HL-60 (cell line): ENCODE results near the gene TMEM247.

Experiments
- CTCF ChIP-seq: IDR thresholded peaks from one replicate; pipeline ENCODE4 v1.5.1; 2011; ENCODE audit warnings: low read length, control low read depth, inconsistent platforms; ENCODE audit not compliant: insufficient read depth
- GABPA ChIP-seq: IDR thresholded peaks from 2 replicates; pipeline ENCODE4 v1.6.1; 2012; ENCODE audit warnings: low read depth

GRCh38 chr2:46486436-46486835, 7.1 kb downstream of the TMEM247 start:
- TF ChIP-seq CTCF = no peak
- TF ChIP-seq GABPA = no peak
